Activated T-helper 1 cell treated with Interleukin-2 at 50 U/mL for 16 hours (primary cell): ENCODE measurements around the gene RBM39.
"Not testable (repeated sequence)": the region's sequence is repeated elsewhere in the genome, so short reads cannot be mapped to it uniquely, and the experiment has no call there.

Source experiments
- DNase-seq: peaks from one replicate; pipeline ENCODE4 v3.0.0-alpha.2; 2020; ENCODE audit warnings: low read depth

Gene RBM39

GRCh38 chr20:35741892-35742740 lies at the start of gene RBM39:
RBM39 (minus strand) TSS chr20:35742260; CDS start chr20:35740874, 1,386 bp downstream.
- DNase-seq = peak; percentile 96

- DNase-seq = no peak
Measured at GRCh38 chr20:35791821-35792220, 49.8 kb upstream of the RBM39 start.

GRCh38 chr20:35791097-35791496 lies 49.0 kb upstream of the RBM39 start:
- DNase-seq = no peak

GRCh38 chr20:35788796-35789195 lies 46.7 kb upstream of the RBM39 start:
- DNase-seq = no peak

- DNase-seq = not testable (repeated sequence)
Measured at GRCh38 chr20:35785541-35785940, 43.5 kb upstream of the RBM39 start.

GRCh38 chr20:35783811-35784210 lies 41.8 kb upstream of the RBM39 start:
- DNase-seq = not testable (repeated sequence)

GRCh38 chr20:35776513-35777101 lies 34.5 kb upstream of the RBM39 start:
- no peak for DNase-seq

GRCh38 chr20:35774391-35774790 lies 32.3 kb upstream of the RBM39 start:
- no peak for DNase-seq

- peak; percentile 8 for DNase-seq
Measured at GRCh38 chr20:35773154-35773751, 31.2 kb upstream of the RBM39 start.

- DNase-seq = no peak
Measured at GRCh38 chr20:35772563-35773058, 30.6 kb upstream of the RBM39 start.

- DNase-seq = peak; percentile 100
Measured at GRCh38 chr20:35771689-35772562, 29.9 kb upstream of the RBM39 start, which contains the start of gene PHF20. PHF20 (plus strand) TSS chr20:35772015; CDS start chr20:35801523, 29,508 bp downstream.

- DNase-seq = no peak
Measured at GRCh38 chr20:35771367-35771688, 29.3 kb upstream of the RBM39 start.

GRCh38 chr20:35768731-35769664 lies 26.9 kb upstream of the RBM39 start:
- DNase-seq = no peak

GRCh38 chr20:35767683-35768481 lies 25.8 kb upstream of the RBM39 start:
- DNase-seq = peak; percentile 48

- DNase-seq = no peak
Measured at GRCh38 chr20:35766843-35767242, 24.8 kb upstream of the RBM39 start.

GRCh38 chr20:35764936-35765335 lies 22.9 kb upstream of the RBM39 start:
- DNase-seq = not testable (repeated sequence)

GRCh38 chr20:35762461-35762860 lies 20.4 kb upstream of the RBM39 start:
- DNase-seq = no peak

GRCh38 chr20:35761548-35761947 lies 19.5 kb upstream of the RBM39 start:
- not testable (repeated sequence) for DNase-seq

GRCh38 chr20:35757098-35757705 lies 15.1 kb upstream of the RBM39 start:
- DNase-seq = no peak
